DMS79 treated with DMSO at 0.1 percent for 48 hours (cell line): ENCODE data around the gene NIFK.
"Not testable (repeated sequence)": the region's sequence is repeated elsewhere in the genome, so short reads cannot be mapped to it uniquely, and the experiment has no call there.

Source experiments
- DNase-seq: peaks from one replicate; lab custom pipeline; 2025; lab: John Stamatoyannopoulos, UW

Gene NIFK

DNA sequence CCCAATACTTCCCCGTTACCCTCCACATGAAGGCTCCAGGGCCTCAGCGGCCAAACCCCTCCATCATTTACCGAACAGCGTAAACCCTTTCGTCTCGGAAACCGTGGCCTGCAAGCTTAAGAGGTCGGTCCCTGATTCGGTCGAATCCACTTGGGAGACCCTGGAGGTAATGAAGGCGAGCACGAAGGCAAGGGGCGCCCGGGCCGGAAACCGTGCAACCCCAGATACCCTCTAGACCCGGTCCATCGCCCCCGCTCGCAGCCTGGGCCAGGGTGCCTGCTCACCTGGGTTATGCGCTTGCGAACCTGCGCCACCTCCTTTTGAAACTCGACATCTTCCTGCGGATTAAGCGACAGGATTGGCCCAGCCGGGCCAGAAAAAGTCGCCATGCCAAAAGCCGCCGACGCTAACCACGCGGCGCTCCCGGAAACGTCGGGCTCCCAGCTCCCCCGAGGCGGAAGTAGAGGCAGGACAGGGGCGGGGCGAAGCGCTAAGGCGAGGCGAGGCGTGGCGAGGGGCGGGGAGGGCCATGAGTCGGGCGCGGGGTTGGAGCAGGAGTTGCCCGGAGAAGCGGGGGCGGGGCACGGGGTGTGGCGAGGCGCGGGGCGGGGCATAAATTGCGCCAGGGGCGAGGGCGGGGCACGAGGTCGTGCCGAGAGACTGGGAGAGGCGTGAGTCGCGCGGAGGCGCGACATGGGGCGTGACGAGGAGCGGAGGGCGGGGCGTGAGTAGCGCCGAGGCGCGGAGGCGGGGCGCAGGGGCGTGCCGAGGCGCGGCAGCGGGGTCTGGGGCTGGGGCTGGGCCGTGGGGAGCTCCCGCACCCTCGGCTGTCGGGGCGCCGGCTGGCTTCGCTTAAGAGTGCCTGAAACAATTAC lies at the start of gene NIFK:
NIFK (minus strand) TSS at position 414 of the 875 bp plus-strand sequence; CDS start at position 389, 25 bp downstream.
- peak; percentile 97 for DNase-seq

DNA sequence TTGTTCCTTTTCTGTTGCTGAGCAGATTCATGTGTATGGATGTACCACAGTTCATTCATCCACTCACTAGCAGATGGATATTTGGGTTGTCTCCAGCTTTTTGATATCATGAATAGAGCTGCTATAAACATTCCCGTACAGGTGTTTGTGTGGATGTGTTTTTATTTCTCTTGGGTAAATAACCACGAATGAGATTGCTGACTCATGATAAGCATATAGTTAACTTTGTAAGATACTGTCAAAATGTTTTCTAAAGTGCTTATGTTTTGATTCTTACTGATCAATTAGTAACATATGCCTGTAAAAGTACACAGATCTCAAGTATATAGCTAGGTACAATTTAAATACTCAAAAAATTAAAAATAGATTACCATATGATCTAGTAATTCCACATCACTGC lies 46.5 kb upstream of the NIFK start:
- DNase-seq = no peak

DNA sequence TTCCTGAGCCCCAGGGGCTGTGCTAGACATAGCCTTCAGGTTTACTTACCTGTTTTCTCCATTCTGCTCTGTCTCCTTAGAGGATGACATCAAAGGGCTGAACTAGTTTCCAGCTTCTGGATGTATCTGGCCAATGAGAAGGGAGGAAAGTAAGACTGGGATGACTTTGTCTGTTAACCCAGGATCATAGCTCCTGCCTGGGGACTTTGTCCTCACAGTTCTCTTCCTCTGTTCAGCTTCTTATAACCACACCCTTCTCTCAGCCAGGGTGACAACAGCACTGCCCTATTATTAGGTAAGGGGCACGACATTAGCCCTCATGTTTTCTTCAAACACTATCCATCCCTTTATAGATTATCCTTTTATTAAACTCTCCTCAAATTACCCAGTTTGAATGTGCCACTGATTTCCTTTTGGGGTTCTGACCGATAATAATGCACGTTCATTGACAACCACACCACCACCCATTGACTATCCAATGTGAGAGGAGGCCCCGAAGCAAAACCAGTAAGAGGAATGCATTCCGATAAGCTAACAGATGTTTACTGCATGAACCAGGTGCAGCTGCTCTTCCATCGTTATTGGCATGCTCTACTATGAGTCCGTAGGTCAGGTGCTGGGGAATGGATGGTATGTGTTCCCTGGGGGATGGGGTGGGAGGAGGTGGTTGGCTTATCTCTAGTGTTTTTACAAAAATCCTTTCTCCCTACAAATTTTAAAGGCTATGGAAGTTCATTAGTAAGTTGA lies 42.2 kb upstream of the NIFK start:
- DNase-seq = no peak

DNA sequence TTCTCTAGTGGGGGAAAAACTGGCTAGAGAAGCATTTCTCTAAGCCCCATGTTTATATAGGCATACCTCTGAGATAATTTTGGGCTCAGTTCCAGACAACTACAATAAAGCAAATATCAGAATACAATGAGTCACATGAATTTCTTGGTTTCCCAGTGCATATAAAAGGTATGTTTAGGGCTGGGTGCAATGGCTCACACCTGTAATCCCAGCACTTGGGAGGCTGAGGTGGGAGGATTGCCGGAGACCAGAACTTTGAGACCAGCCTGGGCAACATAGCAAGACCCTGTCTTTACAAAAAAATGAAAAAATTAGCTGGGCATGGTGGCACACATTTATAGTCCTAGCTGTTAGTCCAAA lies 41.0 kb upstream of the NIFK start:
- no peak for DNase-seq

DNA sequence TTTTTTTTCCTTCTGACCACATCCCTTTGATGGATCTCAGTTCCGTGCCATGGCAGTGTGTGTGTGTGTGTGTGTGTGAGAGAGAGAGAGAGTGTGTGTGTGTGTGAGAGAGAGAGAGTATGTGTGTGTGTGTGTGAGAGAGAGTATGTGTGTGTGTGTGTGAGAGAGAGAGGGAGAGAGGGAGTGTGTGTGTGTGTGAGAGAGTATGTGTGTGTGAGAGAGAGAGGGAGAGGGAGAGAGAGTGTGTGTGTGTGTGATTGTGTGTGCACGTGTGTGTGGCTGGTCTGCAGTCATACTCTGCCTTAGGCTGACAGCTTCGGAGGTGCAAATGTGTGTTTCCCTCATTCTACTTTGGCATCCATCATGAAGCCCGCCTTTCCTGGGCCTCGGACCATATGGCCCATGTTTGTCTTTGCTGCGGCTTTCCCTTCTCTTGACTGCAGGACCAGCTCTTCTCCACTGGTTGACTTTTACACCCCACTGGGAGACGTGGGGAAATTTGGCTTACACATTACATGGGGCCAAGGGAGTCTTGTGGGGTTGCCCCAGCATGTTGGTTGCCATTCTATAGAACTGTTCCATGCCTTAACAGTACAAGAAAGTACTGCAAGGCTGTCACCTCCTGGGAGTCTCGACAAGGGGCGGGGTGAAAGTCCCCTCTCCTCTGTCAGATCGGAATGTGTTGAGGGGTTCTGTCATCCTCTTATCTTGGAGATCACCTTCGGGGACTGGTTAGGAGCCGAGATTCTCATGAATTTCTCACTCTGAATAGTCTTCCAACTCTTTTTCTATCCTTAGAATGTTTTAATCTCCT lies 40.4 kb upstream of the NIFK start:
- no peak for DNase-seq

DNA sequence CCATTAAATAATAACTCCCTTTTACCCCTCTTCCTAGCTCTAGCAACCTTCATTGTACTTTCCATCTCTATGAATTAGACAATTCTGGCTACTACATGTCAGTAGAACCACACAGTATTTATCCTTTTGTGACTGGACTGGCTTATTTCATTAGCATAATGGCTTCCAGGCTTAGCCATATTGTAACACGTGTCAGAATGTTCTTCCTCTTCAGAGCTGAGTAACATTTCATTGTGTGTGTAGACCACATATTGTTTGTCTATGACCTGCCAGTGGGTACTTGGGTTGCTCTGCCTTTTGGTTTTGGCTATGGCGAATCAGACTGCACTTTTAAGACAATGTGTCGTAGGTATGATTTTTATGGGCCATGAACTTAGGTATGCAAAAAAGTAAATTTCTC lies 39.7 kb upstream of the NIFK start:
- no peak for DNase-seq

DNA sequence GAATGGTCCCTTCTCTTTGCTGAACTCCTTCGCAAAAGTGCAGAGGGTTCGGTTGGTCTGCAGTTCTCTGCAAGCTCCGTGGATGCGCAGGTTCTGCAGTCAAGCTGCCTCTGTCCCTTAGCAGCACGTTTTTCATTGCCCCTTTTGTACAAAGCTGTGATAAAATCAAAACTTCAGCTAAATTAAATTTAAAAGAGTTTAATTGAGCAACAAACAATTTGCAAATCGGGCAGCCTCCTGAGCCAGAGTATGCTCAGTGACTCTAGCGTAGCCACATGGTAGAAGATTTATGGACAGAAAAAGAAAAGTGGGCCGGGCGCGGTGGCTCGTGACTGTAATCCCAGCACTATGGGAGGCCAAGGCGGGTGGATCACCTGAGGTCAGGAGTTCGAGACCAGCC lies 37.6 kb upstream of the NIFK start:
- DNase-seq = no peak

DNA sequence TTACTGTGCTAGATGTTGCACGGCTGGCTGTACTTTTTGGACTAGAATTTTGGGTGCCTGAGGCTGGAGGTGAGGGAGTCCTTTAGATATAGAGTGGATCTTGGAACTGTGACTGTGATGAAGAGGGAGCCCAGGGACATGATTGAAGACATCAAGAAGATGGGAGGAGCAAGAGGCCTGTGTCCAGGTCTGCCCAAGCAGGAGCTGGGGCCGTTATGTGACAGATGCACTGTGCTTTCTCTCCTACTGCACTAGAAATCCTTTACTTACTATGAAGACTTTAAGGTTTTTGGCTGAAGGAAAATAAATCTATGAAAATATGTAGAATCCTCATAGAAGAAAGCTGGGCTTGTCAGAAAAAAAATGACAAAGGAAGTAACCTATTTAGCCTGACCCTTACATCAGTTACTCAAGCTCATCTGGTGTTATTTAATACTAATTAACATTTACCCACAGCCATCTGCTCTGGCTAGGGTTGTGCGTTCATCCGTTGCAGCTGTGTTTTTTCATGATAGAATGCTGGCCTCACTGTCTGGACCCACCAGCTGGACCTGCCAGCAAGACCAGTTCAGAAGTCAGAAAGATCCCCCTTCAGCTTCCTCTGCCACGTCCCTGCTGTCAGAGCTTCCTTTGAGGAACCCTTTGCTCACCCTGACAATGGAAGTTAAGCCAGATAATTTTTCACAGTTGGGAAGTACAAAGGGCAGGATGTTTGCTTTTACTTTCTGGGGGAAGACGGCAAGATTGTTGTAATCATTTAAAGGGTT lies 35.5 kb upstream of the NIFK start:
- DNase-seq = peak; percentile 2

DNA sequence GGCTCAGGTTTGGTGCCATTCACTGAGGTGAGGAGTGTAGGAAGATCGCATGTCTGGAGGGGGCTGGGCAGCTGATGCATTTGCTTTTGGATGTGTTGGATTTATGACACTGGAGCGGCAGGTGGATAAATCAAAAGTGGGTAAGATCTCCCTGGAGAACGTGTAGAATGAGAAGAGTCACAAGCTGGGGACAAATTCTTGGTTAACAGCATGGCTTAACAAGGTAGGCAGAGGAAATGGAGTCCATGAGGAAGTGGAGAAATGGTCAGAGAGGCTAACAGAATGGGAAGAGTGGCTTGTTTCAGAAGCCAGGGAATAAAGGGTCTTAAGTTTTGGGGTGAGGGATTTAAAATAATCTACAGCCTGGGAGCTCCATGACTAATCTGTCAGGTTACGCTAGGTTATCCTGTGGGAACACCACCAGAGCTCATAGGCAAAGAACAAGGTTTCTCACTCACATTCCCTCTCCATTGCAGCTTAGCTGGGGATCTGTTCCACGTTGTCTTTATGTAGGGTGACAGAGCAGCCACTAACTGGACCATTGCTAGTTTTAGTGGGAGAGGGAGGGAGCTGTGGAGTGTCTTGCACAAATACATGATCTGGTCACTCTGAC lies 31.6 kb upstream of the NIFK start:
- DNase-seq = no peak

DNA sequence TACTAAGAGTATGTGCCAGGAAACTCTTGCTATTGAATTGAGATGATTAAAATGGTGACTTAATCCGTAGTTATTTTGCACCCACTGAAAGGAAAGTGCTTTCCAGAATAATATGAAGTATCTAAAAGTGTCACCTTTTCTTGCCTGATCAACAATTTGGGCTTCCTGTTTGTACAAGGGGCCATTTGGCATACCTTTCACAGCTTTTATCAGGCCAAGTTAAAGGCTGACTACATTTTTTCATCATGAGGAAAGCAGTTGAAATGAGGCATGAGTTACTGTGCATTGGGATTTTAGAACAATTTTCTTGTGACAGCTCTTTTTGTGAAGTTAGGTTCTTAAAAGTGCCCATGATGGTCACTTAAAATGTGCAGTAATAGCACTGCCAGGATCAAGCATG lies 29.9 kb upstream of the NIFK start:
- no peak for DNase-seq

DNA sequence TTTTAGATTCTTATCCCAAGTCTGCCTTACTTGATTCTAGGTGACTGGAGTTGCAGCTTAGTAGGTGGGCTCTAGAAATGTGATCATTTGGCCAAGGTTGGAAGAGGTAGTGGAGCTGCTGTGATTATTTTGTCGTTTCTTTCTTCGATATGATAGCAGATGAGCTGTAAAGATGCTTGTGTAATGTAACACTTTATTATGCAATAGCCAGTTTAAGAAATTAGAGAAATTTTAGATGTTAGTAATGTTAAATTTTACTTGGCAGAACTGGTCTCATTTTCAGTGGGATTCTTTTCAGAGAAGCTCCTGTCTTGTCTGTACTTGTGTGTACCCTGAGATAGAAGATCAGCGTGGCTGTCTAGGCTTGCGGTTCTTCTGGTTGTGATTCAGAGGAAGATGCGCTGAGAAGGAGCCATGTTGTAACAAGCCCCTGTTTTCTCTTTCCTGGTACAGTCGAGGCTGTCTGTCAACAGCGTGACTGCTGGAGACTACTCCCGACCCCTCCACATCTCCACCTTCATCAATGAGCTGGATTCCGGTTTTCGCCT lies 28.1 kb upstream of the NIFK start:
- DNase-seq = no peak

DNA sequence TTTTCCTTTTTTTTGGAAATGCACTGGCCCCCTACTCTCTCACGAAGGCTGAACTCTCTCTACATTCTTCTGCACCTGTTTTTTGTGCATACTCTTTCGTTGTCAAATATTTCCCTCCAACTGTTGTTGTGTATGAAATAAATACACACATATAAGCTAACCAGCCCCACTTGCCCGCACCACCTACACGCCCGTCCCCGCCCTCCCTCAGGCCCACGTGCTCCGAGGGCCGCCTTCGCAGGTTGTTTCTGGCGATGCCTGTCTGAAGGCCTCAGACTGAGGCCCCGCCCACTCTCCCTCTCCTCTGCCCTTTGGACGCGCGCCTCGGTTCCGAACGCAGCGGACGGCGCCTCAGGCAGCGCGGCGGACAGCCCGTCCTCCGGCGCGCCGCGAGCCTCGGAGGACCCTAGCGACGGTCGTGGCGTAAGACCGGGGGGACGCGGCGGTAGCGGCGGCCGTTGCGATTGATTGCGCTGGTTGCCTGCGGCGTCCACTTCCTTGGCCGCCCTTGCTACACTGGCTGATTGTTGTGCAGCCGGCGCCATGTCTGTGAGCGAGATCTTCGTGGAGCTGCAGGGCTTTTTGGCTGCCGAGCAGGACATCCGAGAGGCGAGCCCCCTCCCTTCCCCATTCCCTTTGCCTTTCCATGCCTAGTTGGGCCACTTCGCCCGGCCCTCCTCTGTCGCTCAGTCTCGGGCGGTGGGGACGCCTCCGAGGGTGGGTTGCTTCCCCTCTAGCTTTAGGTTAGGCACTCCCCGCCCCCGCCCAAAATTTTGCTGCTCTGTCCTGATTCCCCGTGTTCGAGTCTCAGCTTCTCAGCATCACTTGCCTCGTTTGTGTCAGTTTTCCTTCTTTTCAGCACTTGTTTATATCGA lies 18.8 kb upstream of the NIFK start, which contains the start of gene TSN:
TSN (plus strand) TSS at position 415 of the 875 bp plus-strand sequence; CDS start at position 544, 129 bp downstream.
- DNase-seq = peak; percentile 95

DNA sequence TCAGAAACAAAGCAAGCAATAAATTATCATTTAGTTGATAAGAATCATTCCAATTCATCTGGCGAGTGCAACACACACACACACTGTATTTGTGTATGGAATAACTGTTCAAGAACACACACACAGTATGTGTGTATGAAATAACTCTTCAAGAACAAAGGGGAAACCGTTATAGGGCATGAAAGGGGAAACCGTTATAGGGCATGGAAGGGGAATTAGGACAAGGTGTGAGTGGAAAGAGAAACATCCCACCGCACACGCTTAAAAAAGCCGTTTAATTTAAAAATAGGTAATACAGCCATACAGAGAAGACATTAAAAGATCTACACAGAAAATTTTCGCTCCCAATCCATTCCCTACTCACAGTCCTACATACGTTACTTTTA lies 18.2 kb upstream of the NIFK start:
- DNase-seq = peak; percentile 22

DNA sequence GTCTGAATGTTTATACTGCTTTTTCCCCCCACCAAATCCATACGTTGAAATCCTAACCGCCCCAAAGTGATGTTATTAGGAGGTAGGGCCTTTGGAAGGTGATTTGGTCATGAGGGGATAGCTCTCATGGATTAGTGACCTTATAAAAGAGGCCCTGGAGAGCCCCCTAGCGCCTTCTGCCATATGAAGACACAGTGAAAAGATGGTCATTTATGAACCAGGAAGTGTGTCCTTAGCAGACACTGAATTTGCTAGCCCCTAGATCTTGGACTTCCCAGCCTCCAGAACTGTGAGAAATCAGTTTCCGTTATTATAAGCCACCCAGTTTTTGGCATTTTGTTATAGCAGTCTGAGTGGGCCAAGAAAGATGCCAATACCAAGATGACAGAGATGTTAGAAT lies 11.5 kb upstream of the NIFK start:
- no peak for DNase-seq

DNA sequence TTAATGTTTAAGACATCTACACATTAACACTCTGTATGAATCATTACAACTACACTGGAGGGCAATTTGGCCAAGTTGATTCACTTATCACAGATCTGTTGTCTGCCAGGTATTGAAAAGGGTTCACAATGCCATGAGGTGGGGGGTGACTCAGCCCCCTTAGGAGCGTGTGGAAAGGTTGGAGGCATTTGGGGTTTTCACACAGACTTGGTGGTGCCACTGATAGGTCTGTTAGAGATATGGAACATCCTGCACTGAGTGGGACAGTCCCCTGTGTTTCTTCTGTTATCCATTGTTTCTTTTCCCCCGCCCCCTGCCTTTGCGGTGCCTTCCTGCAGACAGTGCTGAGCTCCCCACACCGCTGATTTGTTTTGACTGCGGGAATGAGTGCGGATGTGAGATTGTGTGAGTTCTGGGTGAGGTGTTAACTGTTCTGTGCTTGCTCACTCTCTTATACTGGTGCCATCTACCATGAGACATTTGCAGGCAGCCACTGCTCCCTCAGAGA lies 9.4 kb upstream of the NIFK start:
- DNase-seq = no peak

DNA sequence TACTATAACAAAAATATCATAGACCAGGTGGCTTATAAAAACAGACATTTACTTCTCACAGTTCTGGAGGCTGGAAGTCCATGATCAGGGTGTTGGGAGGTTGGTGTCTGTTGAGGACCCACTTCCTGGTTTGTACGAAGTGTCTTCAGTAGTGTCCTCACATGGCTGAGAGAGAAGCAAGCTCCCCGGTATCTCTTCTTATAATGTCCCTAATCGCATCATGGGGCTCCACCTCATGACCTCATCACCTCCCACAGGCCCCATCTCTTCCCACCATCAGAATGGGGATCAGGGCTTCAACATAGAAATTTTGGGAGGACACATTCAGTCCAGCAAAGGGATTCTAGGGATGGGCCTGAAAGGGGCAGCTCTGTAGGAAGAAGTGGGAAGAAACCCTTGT lies 4.8 kb upstream of the NIFK start:
- DNase-seq = no peak

DNA sequence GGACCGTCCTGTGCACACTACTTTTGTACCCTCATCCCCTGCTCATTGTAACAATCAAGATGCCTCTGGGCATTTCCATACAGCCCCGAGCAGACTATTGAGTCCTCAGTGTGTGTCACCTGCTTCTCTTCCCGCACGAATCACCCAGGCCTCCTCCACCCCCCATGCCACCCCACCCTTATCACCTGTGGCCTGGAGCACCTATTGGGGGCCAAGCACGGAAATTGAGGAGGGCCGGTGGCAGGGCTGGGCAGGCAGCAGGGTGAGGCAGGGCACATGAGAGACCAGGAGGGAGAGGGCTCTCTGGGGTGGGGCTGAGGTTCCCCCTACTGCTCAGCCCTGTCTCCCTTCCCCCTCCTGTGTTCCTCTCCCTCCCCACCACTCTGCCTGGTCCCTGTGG lies 4.3 kb upstream of the NIFK start:
- no peak for DNase-seq

DNA sequence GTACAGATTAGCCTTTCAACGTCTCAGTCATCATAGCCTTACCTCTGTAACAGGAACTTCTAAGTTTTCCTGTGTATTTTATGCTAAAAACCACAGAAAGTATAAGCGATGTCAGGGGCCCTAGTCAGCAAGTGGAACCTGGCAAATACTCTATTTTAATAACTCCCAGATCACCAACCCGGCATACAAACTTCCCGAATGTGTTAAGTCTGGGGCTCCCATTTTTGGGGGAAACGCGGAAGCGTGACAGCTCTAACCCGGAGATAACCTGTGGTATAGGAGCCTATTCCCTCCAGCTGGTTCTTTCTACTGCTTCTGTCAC lies 574 bp downstream of the NIFK start:
- no peak for DNase-seq

DNA sequence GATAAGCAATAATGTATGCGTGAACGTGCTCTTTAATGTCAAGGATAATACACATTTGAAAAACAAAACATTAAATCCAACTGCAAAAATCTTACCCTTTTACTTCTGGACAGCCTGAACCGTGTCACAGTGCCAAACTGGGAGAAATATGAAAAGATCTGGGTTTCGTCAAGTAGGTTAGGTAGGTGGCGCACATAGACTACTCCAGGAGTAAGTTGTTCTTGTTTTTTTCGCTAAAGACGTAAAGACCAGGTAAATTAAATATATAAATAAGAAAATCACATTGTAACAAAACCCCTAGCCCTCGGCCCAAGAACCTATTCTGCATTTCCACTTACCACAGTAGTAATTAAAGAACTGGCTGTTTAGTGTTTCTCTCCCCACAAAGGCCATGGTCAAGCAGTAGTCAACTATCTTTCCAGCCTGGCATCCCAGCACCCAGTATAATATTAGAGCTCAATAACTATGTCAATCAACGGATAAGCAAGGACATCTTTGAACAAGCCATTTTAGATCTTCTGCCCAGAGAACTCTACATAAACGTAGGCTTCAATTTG lies 1.1 kb downstream of the NIFK start:
- DNase-seq = peak; percentile 22

DNA sequence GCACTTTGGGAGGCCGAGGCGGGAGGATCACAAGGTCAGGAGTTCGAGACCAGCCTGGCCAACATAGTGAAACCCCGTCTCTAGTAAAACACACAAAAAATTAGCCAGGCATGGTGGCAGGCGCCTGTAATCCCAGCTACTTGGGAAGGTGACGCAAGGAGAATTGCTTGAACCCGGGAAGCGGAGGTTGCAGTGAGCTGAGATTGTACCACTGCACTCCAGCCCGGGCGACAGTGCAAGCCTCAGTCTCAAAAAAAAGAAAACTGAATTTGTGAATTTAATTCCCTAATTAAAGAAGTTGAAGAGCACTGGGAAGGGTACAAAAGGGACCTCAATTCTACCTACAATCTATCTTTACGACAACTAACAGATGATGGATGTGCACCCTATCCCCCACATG lies 2.1 kb downstream of the NIFK start:
- DNase-seq = not testable (repeated sequence)
